HG02981 (cell line): ENCODE data around the gene NR3C2.
"Not testable (repeated sequence)": the region's sequence is repeated elsewhere in the genome, so short reads cannot be mapped to it uniquely, and the experiment has no call there.

Source experiments
- ATAC-seq: cut with Tn5 transposase; IDR thresholded peaks from one replicate; pipeline ENCODE4 v1.9.1; 2021; ENCODE audit warnings: mild to moderate bottlenecking, moderate library complexity; ENCODE audit not compliant: unreplicated experiment

Gene NR3C2

GRCh38 chr4:148116969-148117368, 325.2 kb downstream of the NR3C2 start:
- no peak for ATAC-seq

- no peak for ATAC-seq
These were observed 325.9 kb downstream of the NR3C2 start for GRCh38 chr4:148116264-148116663.

GRCh38 chr4:148114436-148114835, 327.8 kb downstream of the NR3C2 start:
- ATAC-seq = no peak

- ATAC-seq = no peak
These were observed 329.8 kb downstream of the NR3C2 start for GRCh38 chr4:148112231-148112982.

GRCh38 chr4:148110169-148110568, 332.0 kb downstream of the NR3C2 start:
- ATAC-seq = no peak

- no peak for ATAC-seq
These were observed 333.0 kb downstream of the NR3C2 start for GRCh38 chr4:148109216-148109615.

GRCh38 chr4:148108766-148109165, 333.4 kb downstream of the NR3C2 start:
- ATAC-seq = no peak

GRCh38 chr4:148103597-148104355, 338.4 kb downstream of the NR3C2 start:
- ATAC-seq = no peak

- ATAC-seq = no peak
These were observed 340.4 kb downstream of the NR3C2 start for GRCh38 chr4:148101790-148102189.

- no peak for ATAC-seq
These were observed 341.0 kb downstream of the NR3C2 start for GRCh38 chr4:148101235-148101634.

GRCh38 chr4:148097801-148098200, 344.4 kb downstream of the NR3C2 start:
- no peak for ATAC-seq

GRCh38 chr4:148095346-148095923, 346.8 kb downstream of the NR3C2 start:
- no peak for ATAC-seq

- ATAC-seq = no peak
These were observed 348.1 kb downstream of the NR3C2 start for GRCh38 chr4:148094149-148094548.

- ATAC-seq = no peak
These were observed 349.1 kb downstream of the NR3C2 start for GRCh38 chr4:148093065-148093464.

- ATAC-seq = no peak
These were observed 349.7 kb downstream of the NR3C2 start for GRCh38 chr4:148092316-148093014.

GRCh38 chr4:148091896-148092295, 350.3 kb downstream of the NR3C2 start:
- no peak for ATAC-seq

- no peak for ATAC-seq
These were observed 351.4 kb downstream of the NR3C2 start for GRCh38 chr4:148090503-148091476.

GRCh38 chr4:148090029-148090428, 352.2 kb downstream of the NR3C2 start:
- no peak for ATAC-seq

GRCh38 chr4:148089624-148090023, 352.6 kb downstream of the NR3C2 start:
- no peak for ATAC-seq

GRCh38 chr4:148083073-148083472, 359.1 kb downstream of the NR3C2 start:
- not testable (repeated sequence) for ATAC-seq
